Upper lobe of left lung (tissue), 6 donors: ENCODE results near the gene WIPF1. TPM values are rescaled to one million over a fixed set of nuclear protein-coding genes. Genes with fewer than 3 reads are reported as not detected.

Experiments used
- ATAC-seq, 2 donors: fragments of 200-7000 bp; cut with Tn5 transposase; one replicate each; pipeline ENCODE4 v1.9.1; 2022; ENCODE audit warnings: mild to moderate bottlenecking in 2 of 2, moderate library complexity in 2 of 2; ENCODE audit not compliant: low FRiP score in 2 of 2
- DNase-seq, 2 donors: peaks; one replicate each; pipeline ENCODE4 v3.0.0-alpha.2; 2019 to 2020
- H3K27ac ChIP-seq, 4 donors: fragments of 200-600 bp; sonication (generic); one replicate each; pipeline ENCODE4 v1.5.1; 2016 to 2019
- H3K27me3 ChIP-seq, 4 donors: fragments of 200-600 bp; sonication (generic); one replicate each; pipeline ENCODE4 v1.5.1; 2017 to 2019
- H3K36me3 ChIP-seq, 4 donors: fragments of 200-600 bp; sonication (generic); one replicate each; pipeline ENCODE4 v1.5.1; 2016 to 2019
- H3K4me1 ChIP-seq, 4 donors: fragments of 200-600 bp; sonication (generic); one replicate each; pipeline ENCODE4 v1.5.1; 2018 to 2019
- H3K4me3 ChIP-seq, 4 donors: fragments of 200-600 bp; sonication (generic); one replicate each; pipeline ENCODE4 v1.5.1; 2017 to 2019; ENCODE audit warnings: mild to moderate bottlenecking in 2 of 4, moderate library complexity in 1 of 4
- H3K9me3 ChIP-seq, 4 donors: fragments of 200-600 bp; sonication (generic); one replicate each; pipeline ENCODE4 v1.5.1; 2018 to 2019
- CTCF ChIP-seq, 6 experiments: fragments of 450-650 bp in 4 of 6; fragments of 200-600 bp in 2 of 6; sonication (generic) in 2 of 6; IDR thresholded peaks; one replicate each; pipeline ENCODE4 v1.5.1; 2016 to 2019; ENCODE audit warnings: antibody characterized with exemption in 6 of 6
- EP300 ChIP-seq, 4 donors: sonication (generic); formaldehyde crosslinking; IDR thresholded peaks; one replicate each; pipeline ENCODE4 v1.5.1; 2017; ENCODE audit warnings: antibody characterized with exemption in 4 of 4, control low read depth in 2 of 4
- POLR2A ChIP-seq, 4 donors: fragments of 450-650 bp; IDR thresholded peaks; one replicate each; pipeline ENCODE4 v1.5.1; 2016 to 2017; ENCODE audit warnings: antibody characterized with exemption in 4 of 4, mild to moderate bottlenecking in 2 of 4
- POLR2AphosphoS5 ChIP-seq, 2 donors: sonication (generic); formaldehyde crosslinking; IDR thresholded peaks; one replicate each; pipeline ENCODE4 v1.5.1; 2017; ENCODE audit warnings: antibody characterized with exemption in 2 of 2
- WGBS, 2 donors: methylation state at CpG; one replicate each; pipeline ENCODE4 v1.1.5; 2017 to 2018; 5-methylcytosine and 5-hydroxymethylcytosine counted together
- total RNA-seq, 6 donors: library from RNA; depleted of rRNA in 4 of 6; stranded (reverse); fragments of >200 nt in 4 of 6; gene quantifications; one replicate each; pipeline versions ENCODE4 v1.1.0 to v1.2.1, GENCODE V29; 2016 to 2021
- donor health status: DM: no; HTN: no; CAD: no; lungs with moderate emphysema.
- donor health status: DM: no; HTN: yes; CAD: no; lungs with severe emphysema.

Gene WIPF1
- total RNA-seq, 6 donors from 2014 or later: 25.1 to 79.0 (median 48.9) TPM

DNA sequence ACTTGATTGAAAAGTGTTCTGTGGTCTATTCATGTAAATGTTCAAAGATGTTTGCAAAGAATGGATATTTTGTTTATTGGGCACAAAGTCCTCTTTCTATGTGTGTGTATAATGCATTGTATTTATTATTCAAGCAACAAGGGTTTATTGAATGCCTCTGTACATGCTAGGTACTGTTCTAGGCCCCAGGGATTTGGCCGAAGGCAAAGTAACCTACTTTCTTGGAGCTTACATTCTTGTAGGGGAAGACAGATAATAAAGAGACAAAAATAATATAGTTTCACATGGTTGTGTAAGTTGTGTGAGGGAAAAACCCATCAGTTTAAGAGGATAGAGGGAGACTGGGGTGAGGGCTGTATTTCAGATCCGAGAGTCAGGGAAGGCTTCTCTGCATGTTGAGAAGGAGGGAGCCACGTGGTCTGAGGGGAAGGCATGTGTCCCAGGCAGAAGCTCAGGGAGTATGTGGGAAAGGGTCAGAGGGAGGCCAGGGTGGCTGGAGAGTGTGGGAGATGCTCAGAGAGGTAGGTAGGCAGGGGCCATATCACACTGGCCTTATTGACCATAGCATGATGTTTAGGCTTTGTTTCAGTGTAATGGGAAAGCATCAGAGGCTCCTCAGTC lies 70.4 kb downstream of the WIPF1 start:
- 84 to 99% methylated on average over 3 of the region's 3 CpGs for WGBS, 2 donors
- Histone ChIP-seq H3K36me3 (no peaks in the 10 kb centered on the region), H3K27ac (no peak overlapping the region), H3K9me3 (no peaks in the 10 kb centered on the region), H3K4me1 (no peaks in the 10 kb centered on the region), H3K4me3 (no peak overlapping the region), H3K27me3 (no peaks in the 10 kb centered on the region)
- TF ChIP-seq EP300 (IDR thresholded peaks at IDR 0.05): no peak
- no peak for TF ChIP-seq CTCF (IDR thresholded peaks at IDR 0.05)
- TF ChIP-seq POLR2A (IDR thresholded peaks at IDR 0.05): no peak
- no peak for TF ChIP-seq POLR2AphosphoS5 (IDR thresholded peaks at IDR 0.05)
- no peak for DNase-seq
- ATAC-seq: no peak

DNA sequence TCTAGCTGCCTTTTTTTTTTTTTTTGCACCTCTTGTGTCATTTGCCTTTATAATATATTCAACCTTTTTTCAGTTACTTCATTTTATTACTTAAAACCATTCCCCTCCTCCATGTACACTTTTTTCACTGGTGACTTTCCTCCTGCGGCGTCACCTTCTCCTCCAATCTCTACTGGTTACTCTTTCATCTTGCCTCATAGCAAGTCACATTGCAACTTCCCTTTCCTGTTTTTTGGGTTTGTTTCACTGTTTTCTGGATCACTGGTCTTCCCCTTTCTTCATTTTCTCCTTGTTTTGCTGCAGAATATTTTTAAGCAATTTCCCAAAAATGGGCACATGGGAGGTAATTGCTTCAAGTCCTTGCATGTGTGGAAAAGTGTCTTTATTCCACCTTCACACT lies 73.1 kb downstream of the WIPF1 start:
- H3K27me3 ChIP-seq: no peaks in the 10 kb centered on the region
- no peak for DNase-seq
- WGBS, 2 donors: 73 to 77% methylated on average over 2 of the region's 2 CpGs
- peak in 1 of 2 donors; percentile 30 for TF ChIP-seq POLR2AphosphoS5 (IDR thresholded peaks at IDR 0.05)
- no peak for TF ChIP-seq EP300 (IDR thresholded peaks at IDR 0.05)
- no peak for TF ChIP-seq CTCF (IDR thresholded peaks at IDR 0.05)
- no peak for TF ChIP-seq POLR2A (IDR thresholded peaks at IDR 0.05)
- H3K4me3 ChIP-seq: no peak overlapping the region
- H3K36me3 ChIP-seq: no peaks in the 10 kb centered on the region
- ATAC-seq: peak in 1 of 2 donors; percentile 78
- H3K9me3 ChIP-seq: no peaks in the 10 kb centered on the region
- H3K4me1 ChIP-seq: no peaks in the 10 kb centered on the region
- H3K27ac ChIP-seq: peak overlapping the region; percentile 24 to 65 (median 34)

DNA sequence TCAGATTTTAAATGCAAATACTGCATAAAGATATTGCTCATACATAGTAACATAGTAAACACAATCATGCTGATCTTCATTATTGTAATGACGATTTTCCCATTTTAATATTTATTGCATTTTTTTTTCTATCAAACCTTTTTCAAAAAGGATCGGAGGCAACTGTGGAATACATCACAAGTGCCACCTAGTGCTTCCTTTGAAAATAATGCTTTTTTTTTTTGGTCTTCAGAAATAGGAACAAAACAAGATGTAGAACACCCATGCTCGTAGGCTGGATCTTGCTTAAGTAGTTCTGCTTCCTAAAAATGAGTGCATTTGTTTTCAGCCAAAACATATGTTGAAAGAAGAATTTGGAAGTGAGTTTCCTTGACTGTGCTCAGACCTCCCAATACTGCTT lies 75.1 kb downstream of the WIPF1 start:
- DNase-seq: no peak
- Histone ChIP-seq H3K27me3 (no peaks in the 10 kb centered on the region), H3K4me1 (no peaks in the 10 kb centered on the region), H3K9me3 (no peaks in the 10 kb centered on the region), H3K4me3 (no peak overlapping the region), H3K27ac (peak overlapping the region in 2 of 4 donors; percentile 32 to 65), H3K36me3 (no peaks in the 10 kb centered on the region)
- 15 to 27% methylated on average over 3 of the region's 3 CpGs for WGBS, 2 donors
- TF ChIP-seq POLR2A (IDR thresholded peaks at IDR 0.05) (no peak), CTCF (IDR thresholded peaks at IDR 0.05) (peak in 2 of 6 experiments; percentile 12 to 21)
- ATAC-seq: peak in 1 of 2 donors; percentile 72

GRCh38 chr2:174518395-174518794 lies 79.2 kb downstream of the WIPF1 start:
- 73 to 86% methylated on average over 2 of the region's 2 CpGs for whole genome bisulfite sequencing, 2 donors

More at GRCh38 chr2:174518395-174518794, 79.2 kb downstream of the WIPF1 start:
- Histone ChIP-seq H3K9me3 (no peaks in the 10 kb centered on the region), H3K27me3 (no peaks in the 10 kb centered on the region), H3K36me3 (no peaks in the 10 kb centered on the region), H3K27ac (no peak overlapping the region), H3K4me3 (no peak overlapping the region), H3K4me1 (no peaks in the 10 kb centered on the region)
- TF ChIP-seq POLR2A (IDR thresholded peaks at IDR 0.05) (no peak), EP300 (IDR thresholded peaks at IDR 0.05) (no peak), CTCF (IDR thresholded peaks at IDR 0.05) (no peak), POLR2AphosphoS5 (IDR thresholded peaks at IDR 0.05) (no peak)
- no peak for DNase-seq
- ATAC-seq: no peak
